ENCODE measurements around the gene PITPNC1. TPM values are rescaled to one million over a fixed set of nuclear protein-coding genes. Genes with fewer than 3 reads are reported as not detected.
"Not testable (repeated sequence)": the region's sequence is repeated elsewhere in the genome, so short reads cannot be mapped to it uniquely, and the experiment has no call there.

PITPNC1 gene
- total RNA-seq, 4 donors from 2014 or later = 2.3 to 8.6 (median 4.3) TPM

DNA sequence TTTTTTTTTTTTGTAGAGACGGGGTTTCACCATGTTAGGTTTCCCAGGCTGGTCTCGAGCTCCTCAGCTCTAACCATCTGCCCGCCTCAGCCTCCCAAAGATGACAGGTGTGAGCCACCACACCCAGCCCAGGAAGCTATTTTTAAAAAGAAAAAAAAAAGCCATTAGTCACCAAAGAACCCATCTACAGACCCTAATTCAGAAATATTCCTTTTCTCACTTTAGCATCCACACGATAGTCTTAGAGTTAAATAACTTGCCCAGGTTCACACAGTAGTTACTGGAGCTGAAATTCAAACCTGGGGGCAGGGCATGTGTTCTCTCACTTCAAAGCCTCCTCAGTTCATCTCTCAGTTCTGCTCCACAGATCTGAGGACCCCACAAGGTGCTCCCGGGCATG is 270.4 kb downstream of the PITPNC1 start:
- in situ Hi-C loops (cut with MboI; ENCODE audit: low sequenced_read_pairs in 4 of 4) (no loop called here), intact Hi-C loops (cut with DNase I; ENCODE audit: low total_unique reads) (no loop called here)
- Histone ChIP-seq H3K9me3 (no peaks in the 10 kb centered on the region), H3K27ac (peak overlapping the region in 1 of 4 donors; percentile 43), H3K36me3 (no peaks in the 10 kb centered on the region), H3K4me3 (no peak overlapping the region), H3K4me1 (no peaks in the 10 kb centered on the region), H3K27me3 (no peaks in the 10 kb centered on the region)
- DNase-seq = no peak
- no peak for TF ChIP-seq POLR2A (IDR thresholded peaks at IDR 0.05)
- TF ChIP-seq, protein P1, sequence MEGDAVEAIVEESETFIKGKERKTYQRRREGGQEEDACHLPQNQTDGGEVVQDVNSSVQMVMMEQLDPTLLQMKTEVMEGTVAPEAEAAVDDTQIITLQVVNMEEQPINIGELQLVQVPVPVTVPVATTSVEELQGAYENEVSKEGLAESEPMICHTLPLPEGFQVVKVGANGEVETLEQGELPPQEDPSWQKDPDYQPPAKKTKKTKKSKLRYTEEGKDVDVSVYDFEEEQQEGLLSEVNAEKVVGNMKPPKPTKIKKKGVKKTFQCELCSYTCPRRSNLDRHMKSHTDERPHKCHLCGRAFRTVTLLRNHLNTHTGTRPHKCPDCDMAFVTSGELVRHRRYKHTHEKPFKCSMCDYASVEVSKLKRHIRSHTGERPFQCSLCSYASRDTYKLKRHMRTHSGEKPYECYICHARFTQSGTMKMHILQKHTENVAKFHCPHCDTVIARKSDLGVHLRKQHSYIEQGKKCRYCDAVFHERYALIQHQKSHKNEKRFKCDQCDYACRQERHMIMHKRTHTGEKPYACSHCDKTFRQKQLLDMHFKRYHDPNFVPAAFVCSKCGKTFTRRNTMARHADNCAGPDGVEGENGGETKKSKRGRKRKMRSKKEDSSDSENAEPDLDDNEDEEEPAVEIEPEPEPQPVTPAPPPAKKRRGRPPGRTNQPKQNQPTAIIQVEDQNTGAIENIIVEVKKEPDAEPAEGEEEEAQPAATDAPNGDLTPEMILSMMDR (IDR thresholded peaks at IDR 0.05 in 4 of 5, conservative IDR thresholded peaks at IDR 0.05 in 1 of 5) = no peak
- no peak for ATAC-seq

DNA sequence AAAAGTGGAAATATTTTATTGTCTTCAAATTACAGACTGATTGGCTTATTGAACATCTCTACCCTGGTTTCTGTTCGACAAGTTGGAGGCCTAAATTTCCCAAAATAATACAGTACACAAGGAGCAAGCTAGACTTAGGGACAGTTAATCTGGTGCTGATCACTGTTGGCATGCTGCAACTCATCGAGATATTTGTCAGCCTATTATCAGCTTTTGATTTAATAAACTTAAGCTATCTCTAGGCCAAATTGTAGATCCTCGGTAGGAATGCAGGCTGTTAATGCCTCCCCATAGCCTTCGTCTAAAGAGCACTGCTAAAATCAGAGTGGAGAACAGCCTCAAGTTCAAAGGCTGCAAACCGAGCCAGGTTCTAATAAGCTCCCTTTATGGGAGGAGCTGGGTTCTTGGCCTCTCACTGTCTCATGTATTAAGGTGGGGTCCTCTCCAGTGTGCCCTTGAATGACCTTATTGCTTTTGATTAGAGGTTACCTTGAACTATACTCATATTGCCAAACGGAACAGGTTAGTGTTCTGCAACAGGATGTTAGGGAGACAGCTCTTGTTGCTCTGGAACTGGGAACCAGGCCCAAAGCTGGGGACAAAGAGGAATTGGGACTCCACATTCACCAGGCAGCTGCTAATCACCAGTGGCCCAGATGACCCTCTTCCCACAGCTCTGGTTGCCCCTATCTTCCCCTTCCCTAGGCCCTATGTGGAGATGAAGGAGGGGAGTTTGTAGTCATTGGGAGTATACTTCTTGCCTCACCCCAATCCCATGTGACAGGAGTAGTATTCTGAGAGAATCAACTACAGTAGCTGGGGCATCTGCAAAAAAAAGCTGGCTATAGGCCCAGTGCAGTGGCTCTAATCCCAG is 271.2 kb downstream of the PITPNC1 start:
- Histone ChIP-seq H3K27ac (peak overlapping the region in 1 of 4 donors; percentile 50), H3K9me3 (no peaks in the 10 kb centered on the region), H3K27me3 (no peaks in the 10 kb centered on the region), H3K4me3 (no peak overlapping the region), H3K4me1 (no peaks in the 10 kb centered on the region), H3K36me3 (no peaks in the 10 kb centered on the region)
- no peak for TF ChIP-seq POLR2A (IDR thresholded peaks at IDR 0.05)
- TF ChIP-seq, protein P1 (IDR thresholded peaks at IDR 0.05 in 4 of 5, conservative IDR thresholded peaks at IDR 0.05 in 1 of 5) = no peak
- ATAC-seq = peak in 1 of 2 donors; percentile 42
- in situ Hi-C loops (cut with MboI; ENCODE audit: low sequenced_read_pairs in 4 of 4) (no loop called here), intact Hi-C loops (cut with DNase I; ENCODE audit: low total_unique reads) (no loop called here)
- no peak for DNase-seq

DNA sequence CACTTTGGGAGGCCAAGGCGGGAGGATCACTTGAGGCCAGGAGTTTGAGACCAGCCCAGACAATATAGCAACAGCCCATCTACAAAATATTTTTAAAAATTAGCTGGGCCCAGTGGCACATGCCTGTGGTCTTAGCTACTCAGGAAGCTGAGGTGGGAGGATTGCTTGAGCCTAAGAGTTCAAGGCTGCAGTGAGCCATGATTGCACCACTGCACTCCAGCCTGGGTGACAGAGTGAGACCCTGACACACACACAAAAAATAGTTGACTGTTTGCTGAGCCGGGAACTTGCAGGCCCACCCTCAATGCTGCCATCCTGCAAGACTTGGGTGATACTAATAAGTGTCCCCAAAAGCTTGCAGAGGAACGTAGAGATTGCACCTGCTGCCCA is 271.8 kb downstream of the PITPNC1 start:
- H3K4me1 ChIP-seq; ATAC-seq; H3K9me3 ChIP-seq; H3K27me3 ChIP-seq; intact Hi-C loops (cut with DNase I; ENCODE audit: low total_unique reads); H3K36me3 ChIP-seq; DNase-seq; in situ Hi-C loops (cut with MboI; ENCODE audit: low sequenced_read_pairs in 4 of 4); H3K4me3 ChIP-seq: not testable (repeated sequence)
- H3K27ac ChIP-seq = peak overlapping the region in 1 of 4 donors; percentile 50

DNA sequence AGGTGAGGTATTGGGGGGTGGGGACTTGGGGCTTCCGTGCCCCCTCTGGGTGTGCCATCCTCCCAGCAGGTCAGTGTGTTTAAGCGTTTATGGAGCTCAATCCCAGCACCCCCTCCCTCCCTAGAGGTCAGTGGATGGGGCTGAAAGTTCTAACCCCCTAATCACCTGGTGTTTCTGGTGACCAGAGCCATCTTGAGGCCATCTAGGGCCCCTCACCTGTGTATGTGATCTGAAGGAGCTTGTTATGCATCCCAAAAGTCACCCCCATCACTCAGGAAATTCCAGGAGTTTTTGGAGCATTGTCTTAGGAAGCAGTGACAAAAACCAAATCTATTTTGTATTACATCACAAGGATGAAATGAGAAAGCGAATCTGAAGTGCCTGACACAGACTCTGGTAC is 272.8 kb downstream of the PITPNC1 start:
- H3K9me3 ChIP-seq = no peaks in the 10 kb centered on the region
- H3K36me3 ChIP-seq = no peaks in the 10 kb centered on the region
- intact Hi-C loops (cut with DNase I; ENCODE audit: low total_unique reads) = no loop called here
- no peak overlapping the region for H3K4me3 ChIP-seq
- H3K4me1 ChIP-seq = no peaks in the 10 kb centered on the region
- H3K27ac ChIP-seq = no peak overlapping the region
- in situ Hi-C loops (cut with MboI; ENCODE audit: low sequenced_read_pairs in 4 of 4) = no loop called here
- ATAC-seq (no peak), DNase-seq (no peak)
- H3K27me3 ChIP-seq = no peaks in the 10 kb centered on the region
- TF ChIP-seq, protein P1 (IDR thresholded peaks at IDR 0.05 in 4 of 5, conservative IDR thresholded peaks at IDR 0.05 in 1 of 5) = no peak
- TF ChIP-seq POLR2A (IDR thresholded peaks at IDR 0.05) = no peak

- H3K9me3 ChIP-seq; DNase-seq; H3K4me1 ChIP-seq; intact Hi-C loops (cut with DNase I; ENCODE audit: low total_unique reads); in situ Hi-C loops (cut with MboI; ENCODE audit: low sequenced_read_pairs in 4 of 4); ATAC-seq; H3K27me3 ChIP-seq; H3K4me3 ChIP-seq; H3K27ac ChIP-seq; H3K36me3 ChIP-seq: not testable (repeated sequence)
Measured at GRCh38 chr17:67651218-67651579, 274.1 kb downstream of the PITPNC1 start.

All from gastrocnemius medialis (tissue), 4 donors.